Dermis lymphatic vessel endothelial cell (primary cell): ENCODE results near the gene P2RX7. TPM values are rescaled to one million over a fixed set of nuclear protein-coding genes. Genes with fewer than 3 reads are reported as not detected.

Experiments used
- total RNA-seq: library from RNA; depleted of rRNA; stranded (reverse); fragments of >200 nt; gene quantifications from 2 replicates; pipeline ENCODE4 v1.2.1, GENCODE V29; 2014

The P2RX7 gene
- 2.2 and 2.4 TPM in 2 replicates for total RNA-seq

GRCh38 chr12:121132601-121133481 lies at the start of gene P2RX7:
Gene P2RX7 (plus strand): TSS chr12:121132876. CDS start chr12:121132971, 95 bp downstream.

GRCh38 chr12:121209624-121210572 lies 77.2 kb downstream of the P2RX7 start, which contains the start of gene P2RX4:
Gene P2RX4 (plus strand): TSS chr12:121210129. CDS start chr12:121210165, 36 bp downstream.

Other genes starting within 250 kb of the P2RX7 start
- gene SPPL3, start 228.5 kb upstream of the P2RX7 start, total RNA-seq = 4.1 and 4.4 TPM in 2 replicates
- gene HNF1A, start 154.3 kb upstream of the P2RX7 start, total RNA-seq = not detected in 2 replicates
- gene C12orf43, start 116.4 kb upstream of the P2RX7 start, total RNA-seq = 9.1 and 17.4 TPM in 2 replicates
- under 0.01 and 0.11 TPM in 2 replicates for gene OASL, start 93.6 kb upstream of the P2RX7 start, total RNA-seq
- 59.6 and 103 TPM in 2 replicates for gene P2RX4, start 77.3 kb downstream of the P2RX7 start, total RNA-seq
- 20.3 and 23.3 TPM in 2 replicates for gene CAMKK2, start 163.8 kb downstream of the P2RX7 start, total RNA-seq
- 115 and 117 TPM in 2 replicates for gene ANAPC5, start 219.5 kb downstream of the P2RX7 start, total RNA-seq